Measurements from ENCODE around the gene CALCOCO2.

CALCOCO2 gene

DNA sequence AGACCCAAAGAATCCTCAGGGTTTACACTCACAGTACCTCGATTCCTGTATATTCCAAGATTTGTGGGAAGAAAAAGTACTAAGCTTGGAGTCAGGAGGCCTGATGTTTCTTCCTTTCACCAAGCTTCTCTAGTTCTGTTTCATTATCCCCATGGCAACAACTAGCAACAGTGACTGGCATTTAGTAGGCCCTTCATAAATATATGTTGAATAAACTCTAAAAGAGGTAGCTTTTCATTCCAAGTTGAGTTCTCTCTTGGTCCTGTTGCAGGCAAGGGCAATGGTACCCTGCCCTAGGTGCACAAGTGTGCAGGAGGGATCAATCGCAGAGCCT is 76.8 kb downstream of the CALCOCO2 start:
- peak overlapping the region; percentile 84 for H3K4me3 ChIP-seq (ENCODE audit: control insufficient read depth, low read depth, low read length)
- peak; percentile 65 for DNase-seq (ENCODE audit: low read depth)

DNA sequence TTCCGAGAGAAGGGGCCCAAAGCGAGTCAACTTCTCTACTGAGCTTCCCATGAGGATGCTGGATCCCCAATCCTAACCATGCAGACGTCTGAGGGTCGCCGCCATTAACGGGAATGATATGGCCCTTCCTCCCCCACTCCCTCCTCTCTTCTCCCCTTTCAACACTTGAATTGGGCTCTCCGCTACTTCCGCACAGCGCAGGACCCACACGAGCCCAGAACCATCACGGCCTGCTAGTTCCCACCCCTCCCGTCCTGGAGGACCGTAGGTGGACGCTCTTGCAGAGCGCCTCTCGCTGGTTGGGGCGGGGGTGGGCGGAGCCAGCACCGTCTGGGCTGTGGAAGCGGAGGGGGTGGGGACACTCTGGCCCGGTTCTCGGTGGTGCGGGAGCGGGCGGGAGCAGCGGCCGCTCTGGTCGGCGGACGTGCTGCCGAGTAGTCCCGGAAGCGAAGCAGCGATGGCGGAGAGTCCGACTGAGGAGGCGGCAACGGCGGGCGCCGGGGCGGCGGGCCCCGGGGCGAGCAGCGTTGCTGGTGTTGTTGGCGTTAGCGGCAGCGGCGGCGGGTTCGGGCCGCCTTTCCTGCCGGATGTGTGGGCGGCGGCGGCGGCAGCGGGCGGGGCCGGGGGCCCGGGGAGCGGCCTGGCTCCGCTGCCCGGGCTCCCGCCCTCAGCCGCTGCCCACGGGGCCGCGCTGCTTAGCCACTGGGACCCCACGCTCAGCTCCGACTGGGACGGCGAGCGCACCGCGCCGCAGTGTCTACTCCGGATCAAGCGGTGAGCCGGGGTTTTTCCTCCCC is 77.4 kb downstream of the CALCOCO2 start, which contains the start of gene UBE2Z:
UBE2Z (plus strand) TSS at position 361 of the 797 bp plus-strand sequence; CDS start at position 458, 97 bp downstream.
- peak within 1 kb of the TSS; percentile 84 for H3K4me3 ChIP-seq (ENCODE audit: control insufficient read depth, low read depth, low read length)
- peak; percentile 94 for DNase-seq (ENCODE audit: low read depth)
- TF ChIP-seq, protein P1, sequence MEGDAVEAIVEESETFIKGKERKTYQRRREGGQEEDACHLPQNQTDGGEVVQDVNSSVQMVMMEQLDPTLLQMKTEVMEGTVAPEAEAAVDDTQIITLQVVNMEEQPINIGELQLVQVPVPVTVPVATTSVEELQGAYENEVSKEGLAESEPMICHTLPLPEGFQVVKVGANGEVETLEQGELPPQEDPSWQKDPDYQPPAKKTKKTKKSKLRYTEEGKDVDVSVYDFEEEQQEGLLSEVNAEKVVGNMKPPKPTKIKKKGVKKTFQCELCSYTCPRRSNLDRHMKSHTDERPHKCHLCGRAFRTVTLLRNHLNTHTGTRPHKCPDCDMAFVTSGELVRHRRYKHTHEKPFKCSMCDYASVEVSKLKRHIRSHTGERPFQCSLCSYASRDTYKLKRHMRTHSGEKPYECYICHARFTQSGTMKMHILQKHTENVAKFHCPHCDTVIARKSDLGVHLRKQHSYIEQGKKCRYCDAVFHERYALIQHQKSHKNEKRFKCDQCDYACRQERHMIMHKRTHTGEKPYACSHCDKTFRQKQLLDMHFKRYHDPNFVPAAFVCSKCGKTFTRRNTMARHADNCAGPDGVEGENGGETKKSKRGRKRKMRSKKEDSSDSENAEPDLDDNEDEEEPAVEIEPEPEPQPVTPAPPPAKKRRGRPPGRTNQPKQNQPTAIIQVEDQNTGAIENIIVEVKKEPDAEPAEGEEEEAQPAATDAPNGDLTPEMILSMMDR (conservative IDR thresholded peaks at IDR 0.05; ENCODE audit: control insufficient read depth, insufficient read depth, low read depth, low read length), result no peak

More for the DNA sequence above, 76.8 kb downstream of the CALCOCO2 start:
- TF ChIP-seq, protein P1 (conservative IDR thresholded peaks at IDR 0.05; ENCODE audit: control insufficient read depth, insufficient read depth, low read depth, low read length), result no peak

DNA sequence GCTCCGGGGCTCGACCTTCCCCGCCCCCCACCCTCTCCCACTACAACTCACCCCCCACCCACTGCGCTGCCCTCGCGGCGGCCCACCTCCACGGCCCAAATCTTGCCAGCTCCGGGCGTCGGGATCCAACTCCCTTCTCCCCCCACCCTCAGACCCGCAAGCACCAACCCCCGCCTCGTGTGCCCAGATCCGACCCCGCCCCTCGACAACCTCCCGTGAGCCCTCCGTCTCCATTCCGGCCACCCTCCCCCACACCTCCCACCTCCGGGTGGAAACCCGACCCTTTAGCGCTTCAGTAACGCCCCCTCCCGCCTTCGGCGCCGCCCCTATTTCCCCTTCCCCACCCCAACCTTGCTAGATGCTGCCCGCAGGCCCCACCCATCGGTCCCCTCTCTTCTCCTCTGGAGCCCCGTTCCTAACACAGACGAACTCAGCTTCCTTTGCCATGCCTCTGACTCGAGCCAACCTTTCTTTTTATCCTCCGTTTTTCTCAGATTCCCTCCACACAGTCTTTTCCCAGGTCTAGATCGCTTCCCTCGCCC is 78.1 kb downstream of the CALCOCO2 start:
- TF ChIP-seq, protein P1 (conservative IDR thresholded peaks at IDR 0.05; ENCODE audit: control insufficient read depth, insufficient read depth, low read depth, low read length), result no peak
- DNase-seq (ENCODE audit: low read depth), result peak; percentile 79
- H3K4me3 ChIP-seq (ENCODE audit: control insufficient read depth, low read depth, low read length), result peak overlapping the region; percentile 84

DNA sequence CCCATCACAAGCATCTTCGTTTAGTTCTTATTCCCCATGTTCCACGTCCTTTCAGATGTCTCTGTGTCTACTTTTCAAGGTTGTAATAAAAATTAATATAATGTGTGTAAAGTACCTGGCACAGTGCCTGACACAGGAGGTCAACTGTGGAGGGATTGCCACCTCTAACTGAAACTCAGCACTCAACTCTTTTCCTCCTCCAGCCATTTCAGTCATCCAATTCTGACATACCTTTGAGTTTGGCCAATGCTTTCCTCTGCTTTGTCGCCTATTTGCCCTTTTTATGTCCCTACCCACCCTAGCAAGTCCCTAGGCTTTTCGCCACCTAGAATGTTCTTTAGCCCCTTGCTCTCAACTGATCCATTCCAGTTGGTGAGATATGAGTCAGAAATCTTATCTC is 78.9 kb downstream of the CALCOCO2 start:
- DNase-seq (ENCODE audit: low read depth), result no peak
- TF ChIP-seq, protein P1 (conservative IDR thresholded peaks at IDR 0.05; ENCODE audit: control insufficient read depth, insufficient read depth, low read depth, low read length), result no peak

DNA sequence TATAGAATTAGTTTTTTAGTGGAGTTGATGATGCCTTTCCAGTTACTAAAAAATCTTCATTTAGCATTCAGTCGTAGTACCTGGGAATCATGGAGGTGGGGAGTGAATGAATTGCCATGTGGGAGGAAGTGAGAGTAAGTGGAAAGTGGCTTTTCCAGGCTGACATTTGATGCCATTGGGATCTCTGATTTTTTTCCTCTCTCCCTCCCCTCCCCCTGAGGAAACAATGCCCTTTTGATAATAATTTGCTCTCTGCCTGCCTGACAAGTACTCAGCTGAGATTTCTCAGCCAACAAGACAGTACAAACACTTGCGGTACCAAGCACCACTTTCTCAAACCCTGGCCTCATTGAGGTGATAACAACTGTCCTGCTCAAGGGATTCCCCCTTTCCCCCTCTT is 79.5 kb downstream of the CALCOCO2 start:
- H3K4me3 ChIP-seq (ENCODE audit: control insufficient read depth, low read depth, low read length), result peak overlapping the region; percentile 84
- no peak for DNase-seq (ENCODE audit: low read depth)
- TF ChIP-seq, protein P1 (conservative IDR thresholded peaks at IDR 0.05; ENCODE audit: control insufficient read depth, insufficient read depth, low read depth, low read length), result no peak

More for the DNA sequence above, 78.9 kb downstream of the CALCOCO2 start:
- H3K4me3 ChIP-seq (ENCODE audit: control insufficient read depth, low read depth, low read length), result peak overlapping the region; percentile 84

DNA sequence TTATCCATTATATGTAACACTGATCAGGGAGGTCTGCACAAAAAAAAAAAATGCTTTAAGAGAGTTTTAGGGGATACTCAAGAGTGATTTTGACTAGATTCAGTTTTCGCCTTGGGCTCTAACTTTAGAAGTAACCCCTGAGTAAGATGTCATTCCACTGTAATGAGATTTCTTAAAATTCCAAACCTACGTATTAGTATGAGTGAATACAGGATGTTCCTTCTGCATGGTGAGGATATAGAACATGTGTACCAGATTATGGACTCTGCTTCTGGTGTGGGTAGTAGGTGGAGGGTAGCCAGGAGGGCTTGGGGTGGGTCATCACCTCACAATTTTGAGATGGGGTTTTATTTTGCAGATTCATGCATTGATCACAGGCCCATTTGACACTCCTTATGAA is 81.6 kb downstream of the CALCOCO2 start:
- H3K4me3 ChIP-seq (ENCODE audit: control insufficient read depth, low read depth, low read length), result no peak overlapping the region
- DNase-seq (ENCODE audit: low read depth), result peak; percentile 64
- TF ChIP-seq, protein P1 (conservative IDR thresholded peaks at IDR 0.05; ENCODE audit: control insufficient read depth, insufficient read depth, low read depth, low read length), result no peak

Data from fibroblast of mammary gland (primary cell).